ENCODE data around the gene PNPLA7. TPM values are rescaled to one million over a fixed set of nuclear protein-coding genes. Genes with fewer than 3 reads are reported as not detected.
A peak's percentile ranks its signal among the peaks of the same experiment; 100 is the strongest.
"Not testable (repeated sequence)": the region's sequence is repeated elsewhere in the genome, so short reads cannot be mapped to it uniquely, and the experiment has no call there.

Gene PNPLA7
- total RNA-seq, 2 experiments from 2014 or later: 1.5 to 10.2 TPM

DNA sequence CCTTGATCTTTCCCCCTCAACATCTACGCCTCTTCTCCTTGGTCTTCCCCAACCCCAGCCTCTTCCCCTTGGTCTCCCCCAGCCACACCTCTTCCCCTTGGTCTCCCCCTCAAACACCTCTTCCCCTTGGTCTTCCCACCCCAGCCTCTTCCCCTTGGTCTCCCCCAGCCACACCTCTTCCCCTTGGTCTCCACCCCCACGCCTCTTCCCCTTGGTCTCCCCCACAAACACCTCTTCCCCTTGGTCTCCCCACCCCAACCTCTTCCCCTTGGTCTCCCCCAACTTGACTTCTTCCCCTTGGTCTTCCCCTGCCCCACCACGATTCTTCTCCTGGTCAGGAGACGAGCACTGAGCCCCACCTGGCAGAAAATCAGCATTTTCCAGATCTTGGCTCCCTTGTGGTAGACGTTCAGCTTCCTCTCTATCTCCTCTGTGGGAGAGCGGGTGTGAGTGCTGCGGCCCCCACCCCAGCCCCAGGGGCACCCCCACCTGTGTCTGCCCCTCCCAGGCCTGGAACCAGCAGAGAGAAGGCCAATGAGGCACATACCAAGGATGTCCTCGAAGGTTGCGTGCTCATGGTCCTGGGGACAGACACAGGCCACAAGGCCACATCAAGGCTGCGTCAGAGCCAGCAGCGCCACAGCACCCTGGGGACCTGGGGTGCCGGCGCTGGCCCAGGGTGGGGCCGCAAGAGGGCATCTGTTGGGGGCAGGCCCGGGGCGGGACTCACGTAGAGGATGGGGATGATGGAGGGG lies 98.0 kb downstream of the PNPLA7 start:
- Histone ChIP-seq H3K4me2 (ENCODE audit: low read length) (no peak overlapping the region), H3K27ac (ENCODE audit: low read depth, low read length, poor library complexity, severe bottlenecking) (no peak overlapping the region), H3K9me3 (ENCODE audit: low read length) (no peaks in the 10 kb centered on the region), H2AFZ (ENCODE audit: low read length) (no peak overlapping the region), H3K79me2 (ENCODE audit: insufficient read depth, low read depth, low read length) (no peaks in the 10 kb centered on the region), H4K20me1 (ENCODE audit: insufficient read depth, low read length) (no peaks in the 10 kb centered on the region), H3K4me3 (ENCODE audit: low read depth, low read length, poor library complexity, severe bottlenecking) (no peak overlapping the region), H3K4me1 (ENCODE audit: insufficient read depth, low read length, poor library complexity, severe bottlenecking) (peaks cover 25% of the 10 kb centered on the region), H3K36me3 (ENCODE audit: insufficient read depth, low read length) (peaks cover 17% of the 10 kb centered on the region; the same call in 1 of the 2 replicates), H3K9me2 (ENCODE audit: insufficient read depth, low read length) (no peaks in the 10 kb centered on the region)
- POLR2A ChIA-PET: no interaction called here
- intact Hi-C loops (cut with micrococcal nuclease; ENCODE audit: unreplicated experiment): no loop called here
- DNase-seq (ENCODE audit: low spot score): no peak
- BruUV-seq (replicated peaks): no TSS peak
- CTCF ChIA-PET (ENCODE audit: unreplicated experiment): no interaction called here
- no peak for TF ChIP-seq EZH2phosphoT487 (IDR thresholded peaks at IDR 0.05; ENCODE audit: borderline replicate concordance, low read depth, low read length)

DNA sequence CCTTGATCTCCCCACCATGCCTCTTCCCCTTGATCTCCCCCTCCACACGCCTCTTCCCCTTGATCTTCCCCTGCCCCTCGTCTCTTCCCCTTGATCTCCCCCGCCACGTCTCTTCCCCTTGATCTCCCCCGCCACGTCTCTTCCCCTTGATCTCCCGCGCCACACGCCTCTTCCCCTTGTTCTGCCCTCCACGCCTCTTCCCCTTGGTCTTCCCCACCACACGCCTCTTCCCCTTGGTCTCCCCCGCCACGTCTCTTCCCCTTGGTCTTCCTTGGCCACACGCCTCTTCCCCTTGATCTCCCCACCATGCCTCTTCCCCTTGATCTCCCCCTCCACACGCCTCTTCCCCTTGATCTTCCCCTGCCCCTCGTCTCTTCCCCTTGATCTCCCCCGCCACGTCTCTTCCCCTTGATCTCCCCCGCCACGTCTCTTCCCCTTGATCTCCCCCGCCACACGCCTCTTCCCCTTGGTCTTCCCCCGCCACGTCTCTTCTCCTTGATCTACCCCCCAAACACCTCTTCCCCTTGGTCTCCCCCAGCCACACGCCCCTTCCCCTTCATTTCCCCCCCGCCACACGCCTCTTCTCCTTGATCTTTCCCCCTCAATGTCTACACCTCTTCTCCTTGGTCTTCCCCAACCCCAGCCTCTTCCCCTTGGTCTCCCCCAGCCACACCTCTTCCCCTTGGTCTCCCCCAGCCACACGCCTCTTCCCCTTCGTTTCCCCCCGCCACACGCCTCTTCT lies 98.8 kb downstream of the PNPLA7 start:
- H3K79me2 ChIP-seq (ENCODE audit: insufficient read depth, low read depth, low read length); POLR2A ChIA-PET; H3K9me2 ChIP-seq (ENCODE audit: insufficient read depth, low read length); H3K4me3 ChIP-seq (ENCODE audit: low read depth, low read length, poor library complexity, severe bottlenecking); H3K27ac ChIP-seq (ENCODE audit: low read depth, low read length, poor library complexity, severe bottlenecking); H3K4me2 ChIP-seq (ENCODE audit: low read length); H4K20me1 ChIP-seq (ENCODE audit: insufficient read depth, low read length); H2AFZ ChIP-seq (ENCODE audit: low read length); CTCF ChIA-PET (ENCODE audit: unreplicated experiment); H3K9me3 ChIP-seq (ENCODE audit: low read length); DNase-seq (ENCODE audit: low spot score); BruUV-seq (replicated peaks); intact Hi-C loops (cut with micrococcal nuclease; ENCODE audit: unreplicated experiment): not testable (repeated sequence)
- peaks cover 25% of the 10 kb centered on the region for H3K4me1 ChIP-seq (ENCODE audit: insufficient read depth, low read length, poor library complexity, severe bottlenecking)
- H3K36me3 ChIP-seq (ENCODE audit: insufficient read depth, low read length): peaks cover 17% of the 10 kb centered on the region; the same call in 1 of the 2 replicates

DNA sequence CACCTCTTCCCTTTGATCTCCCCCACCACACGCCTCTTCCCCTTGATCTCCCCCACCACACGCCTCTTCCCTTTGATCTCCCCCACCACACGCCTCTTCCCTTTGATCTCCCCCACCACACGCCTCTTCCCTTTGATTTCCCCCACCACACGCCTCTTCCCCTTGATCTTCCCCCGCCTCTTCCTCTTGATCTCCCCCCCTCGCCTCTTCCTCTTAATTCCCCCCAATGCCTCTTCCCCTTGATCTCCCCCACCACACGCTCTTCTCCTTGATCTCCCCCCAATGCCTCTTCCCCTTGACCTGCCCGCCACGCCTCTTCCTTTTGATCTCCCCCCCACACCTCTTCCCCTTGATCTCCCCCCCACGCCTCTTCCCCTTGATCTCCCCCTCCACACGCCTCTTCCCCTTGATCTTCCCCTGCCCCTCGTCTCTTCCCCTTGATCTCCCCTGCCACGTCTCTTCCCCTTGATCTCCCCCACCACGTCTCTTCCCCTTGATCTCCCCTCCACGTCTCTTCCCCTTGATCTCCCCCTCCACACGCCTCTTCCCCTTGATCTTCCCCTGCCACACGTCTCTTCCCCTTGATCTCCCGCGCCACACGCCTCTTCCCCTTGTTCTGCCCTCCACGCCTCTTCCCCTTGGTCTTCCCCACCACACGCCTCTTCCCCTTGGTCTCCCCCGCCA lies 99.5 kb downstream of the PNPLA7 start:
- H3K79me2 ChIP-seq (ENCODE audit: insufficient read depth, low read depth, low read length); H3K9me2 ChIP-seq (ENCODE audit: insufficient read depth, low read length); intact Hi-C loops (cut with micrococcal nuclease; ENCODE audit: unreplicated experiment); CTCF ChIA-PET (ENCODE audit: unreplicated experiment); H3K9me3 ChIP-seq (ENCODE audit: low read length); H3K4me3 ChIP-seq (ENCODE audit: low read depth, low read length, poor library complexity, severe bottlenecking); H4K20me1 ChIP-seq (ENCODE audit: insufficient read depth, low read length); BruUV-seq (replicated peaks); H3K27ac ChIP-seq (ENCODE audit: low read depth, low read length, poor library complexity, severe bottlenecking); H3K4me2 ChIP-seq (ENCODE audit: low read length); H2AFZ ChIP-seq (ENCODE audit: low read length); POLR2A ChIA-PET: not testable (repeated sequence)
- DNase-seq (ENCODE audit: low spot score): peak; percentile 35
- peaks cover 17% of the 10 kb centered on the region; the same call in 1 of the 2 replicates for H3K36me3 ChIP-seq (ENCODE audit: insufficient read depth, low read length)
- peaks cover 25% of the 10 kb centered on the region for H3K4me1 ChIP-seq (ENCODE audit: insufficient read depth, low read length, poor library complexity, severe bottlenecking)
